GM19455 (cell line): ENCODE data around the gene USP17L15.
"Not testable (repeated sequence)": the region's sequence is repeated elsewhere in the genome, so short reads cannot be mapped to it uniquely, and the experiment has no call there.

ENCODE experiments used
- ATAC-seq: cut with Tn5 transposase; IDR thresholded peaks from one replicate; pipeline ENCODE4 v1.9.1; 2021; ENCODE audit not compliant: unreplicated experiment

The USP17L15 gene, protein sequence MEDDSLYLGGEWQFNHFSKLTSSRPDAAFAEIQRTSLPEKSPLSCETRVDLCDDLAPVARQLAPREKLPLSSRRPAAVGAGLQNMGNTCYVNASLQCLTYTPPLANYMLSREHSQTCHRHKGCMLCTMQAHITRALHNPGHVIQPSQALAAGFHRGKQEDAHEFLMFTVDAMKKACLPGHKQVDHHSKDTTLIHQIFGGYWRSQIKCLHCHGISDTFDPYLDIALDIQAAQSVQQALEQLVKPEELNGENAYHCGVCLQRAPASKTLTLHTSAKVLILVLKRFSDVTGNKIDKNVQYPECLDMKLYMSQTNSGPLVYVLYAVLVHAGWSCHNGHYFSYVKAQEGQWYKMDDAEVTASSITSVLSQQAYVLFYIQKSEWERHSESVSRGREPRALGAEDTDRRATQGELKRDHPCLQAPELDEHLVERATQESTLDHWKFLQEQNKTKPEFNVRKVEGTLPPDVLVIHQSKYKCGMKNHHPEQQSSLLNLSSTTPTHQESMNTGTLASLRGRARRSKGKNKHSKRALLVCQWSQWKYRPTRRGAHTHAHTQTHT

GRCh38 chr4:9234085-9234484, at the start of gene USP17L15:
Gene USP17L15 (plus strand): TSS chr4:9234385. CDS start chr4:9234385, 0 bp downstream.
- ATAC-seq = not testable (repeated sequence)

DNA sequence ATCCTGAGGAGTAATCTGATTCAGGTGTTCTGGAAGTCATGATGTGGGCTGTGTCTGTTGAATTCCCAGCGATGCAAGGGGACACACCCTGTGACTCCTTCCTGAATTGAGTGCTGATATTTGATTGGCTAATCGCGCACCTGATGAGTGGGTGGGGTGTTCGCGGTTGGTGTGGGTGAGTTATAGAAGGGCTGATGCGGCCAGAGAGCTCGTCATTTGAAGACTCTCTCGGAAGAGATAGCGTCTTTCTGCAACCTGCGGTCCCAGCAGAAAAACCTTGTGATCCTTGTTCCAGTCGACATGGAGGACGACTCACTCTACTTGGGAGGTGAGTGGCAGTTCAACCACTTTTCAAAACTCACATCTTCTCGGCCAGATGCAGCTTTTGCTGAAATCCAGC, 23.8 kb upstream of the USP17L15 start, which contains the start of gene USP17L10:
TSS of gene USP17L10 (plus strand) at position 301 of the 400 bp plus-strand sequence. CDS start at position 301, 0 bp downstream.
- not testable (repeated sequence) for ATAC-seq

DNA sequence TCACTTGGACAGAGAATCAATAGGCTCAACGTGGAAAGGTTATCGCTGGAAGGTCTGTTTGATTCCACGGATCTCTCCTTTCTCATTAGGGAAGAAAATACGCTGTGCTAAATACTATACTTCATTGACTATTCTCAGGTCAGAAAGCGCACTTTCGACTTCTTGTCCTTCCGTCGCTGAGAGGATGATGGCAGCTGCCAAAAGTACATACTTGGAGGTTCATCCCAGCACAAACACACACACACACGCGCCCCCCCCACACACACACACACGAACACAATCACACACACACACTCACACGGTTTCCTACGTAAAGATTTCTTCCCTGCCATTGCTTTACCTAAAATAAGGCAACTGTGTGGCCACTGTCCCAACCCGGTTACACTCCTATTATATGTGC, 19.5 kb upstream of the USP17L15 start:
- not testable (repeated sequence) for ATAC-seq

- not testable (repeated sequence) for ATAC-seq
Observed at GRCh38 chr4:9215105-9215504, 19.1 kb upstream of the USP17L15 start, which contains the start of gene USP17L11. Gene USP17L11 (plus strand): TSS chr4:9215405. CDS start chr4:9215405, 0 bp downstream.

GRCh38 chr4:9219852-9220251, 14.3 kb upstream of the USP17L15 start, which contains the start of gene USP17L12:
Gene USP17L12 (plus strand): TSS chr4:9220152. CDS start chr4:9220152, 0 bp downstream.
- not testable (repeated sequence) for ATAC-seq

DNA sequence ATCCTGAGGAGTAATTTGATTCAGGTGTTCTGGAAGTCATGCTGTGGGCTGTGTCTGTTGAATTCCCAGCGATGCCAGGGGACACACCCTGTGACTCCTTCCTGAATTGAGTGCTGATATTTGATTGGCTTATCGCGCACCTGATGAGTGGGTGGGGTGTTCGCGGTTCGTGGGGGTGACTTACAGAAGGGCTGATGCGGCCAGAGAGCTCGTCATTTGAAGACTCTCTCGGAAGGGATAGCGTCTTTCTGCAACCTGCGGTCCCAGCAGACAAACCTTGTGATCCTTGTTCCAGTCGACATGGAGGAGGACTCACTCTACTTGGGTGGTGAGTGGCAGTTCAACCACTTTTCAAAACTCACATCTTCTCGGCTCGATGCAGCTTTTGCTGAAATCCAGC, 9.6 kb upstream of the USP17L15 start, which contains the start of gene USP17L13:
TSS of gene USP17L13 (plus strand) at position 301 of the 400 bp plus-strand sequence. CDS start at position 301, 0 bp downstream.
- not testable (repeated sequence) for ATAC-seq

DNA sequence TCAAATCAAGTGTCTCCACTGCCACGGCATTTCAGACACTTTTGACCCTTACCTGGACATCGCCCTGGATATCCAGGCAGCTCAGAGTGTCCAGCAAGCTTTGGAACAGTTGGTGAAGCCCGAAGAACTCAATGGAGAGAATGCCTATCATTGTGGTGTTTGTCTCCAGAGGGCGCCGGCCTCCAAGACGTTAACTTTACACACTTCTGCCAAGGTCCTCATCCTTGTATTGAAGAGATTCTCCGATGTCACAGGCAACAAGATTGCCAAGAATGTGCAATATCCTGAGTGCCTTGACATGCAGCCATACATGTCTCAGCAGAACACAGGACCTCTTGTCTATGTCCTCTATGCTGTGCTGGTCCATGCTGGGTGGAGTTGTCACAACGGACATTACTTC, 3.9 kb upstream of the USP17L15 start:
- not testable (repeated sequence) for ATAC-seq

DNA sequence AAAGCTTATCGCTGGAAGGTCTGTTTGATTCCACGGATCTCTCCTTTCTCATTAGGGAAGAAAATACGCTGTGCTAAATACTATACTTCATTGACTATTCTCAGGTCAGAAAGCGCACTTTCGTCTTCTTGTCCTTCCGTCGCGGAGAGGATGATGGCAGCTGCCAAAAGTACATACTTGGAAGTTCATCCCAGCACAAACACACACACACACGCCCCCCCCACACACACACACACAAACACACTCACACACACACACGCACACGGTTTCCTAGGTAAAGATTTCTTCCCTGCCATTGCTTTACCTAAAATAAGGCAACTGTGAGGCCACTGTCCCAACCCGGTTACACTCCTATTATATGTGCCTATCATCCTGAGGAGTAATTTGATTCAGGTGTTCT, 4.3 kb downstream of the USP17L15 start:
- ATAC-seq = not testable (repeated sequence)

DNA sequence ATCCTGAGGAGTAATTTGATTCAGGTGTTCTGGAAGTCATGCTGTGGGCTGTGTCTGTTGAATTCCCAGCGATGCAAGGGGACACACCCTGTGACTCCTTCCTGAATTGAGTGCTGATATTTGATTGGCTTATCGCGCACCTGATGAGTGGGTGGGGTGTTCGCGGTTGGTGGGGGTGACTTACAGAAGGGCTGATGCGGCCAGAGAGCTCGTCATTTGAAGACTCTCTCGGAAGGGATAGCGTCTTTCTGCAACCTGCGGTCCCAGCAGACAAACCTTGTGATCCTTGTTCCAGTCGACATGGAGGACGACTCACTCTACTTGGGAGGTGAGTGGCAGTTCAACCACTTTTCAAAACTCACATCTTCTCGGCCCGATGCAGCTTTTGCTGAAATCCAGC, 9.4 kb downstream of the USP17L15 start, which contains the start of gene USP17L17:
TSS of gene USP17L17 (plus strand) at position 301 of the 400 bp plus-strand sequence. CDS start at position 301, 0 bp downstream.
- ATAC-seq = not testable (repeated sequence)

DNA sequence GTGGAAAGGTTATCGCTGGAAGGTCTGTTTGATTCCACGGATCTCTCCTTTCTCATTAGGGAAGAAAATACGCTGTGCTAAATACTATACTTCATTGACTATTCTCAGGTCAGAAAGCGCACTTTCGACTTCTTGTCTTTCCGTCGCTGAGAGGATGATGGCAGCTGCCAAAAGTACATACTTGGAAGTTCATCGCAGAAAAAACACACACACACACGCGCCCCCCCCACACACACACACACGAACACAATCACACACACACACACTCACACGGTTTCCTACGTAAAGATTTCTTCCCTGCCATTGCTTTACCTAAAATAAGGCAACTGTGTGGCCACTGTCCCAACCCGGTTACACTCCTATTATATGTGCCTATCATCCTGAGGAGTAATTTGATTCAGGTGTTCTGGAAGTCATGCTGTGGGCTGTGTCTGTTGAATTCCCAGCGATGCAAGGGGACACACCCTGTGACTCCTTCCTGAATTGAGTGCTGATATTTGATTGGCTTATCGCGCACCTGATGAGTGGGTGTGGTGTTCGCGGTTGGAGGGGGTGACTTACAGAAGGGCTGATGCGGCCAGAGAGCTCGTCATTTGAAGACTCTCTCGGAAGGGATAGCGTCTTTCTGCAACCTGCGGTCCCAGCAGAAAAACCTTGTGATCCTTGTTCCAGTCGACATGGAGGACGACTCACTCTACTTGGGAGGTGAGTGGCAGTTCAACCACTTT, 13.9 kb downstream of the USP17L15 start, which contains the start of gene USP17L18:
TSS of gene USP17L18 (plus strand) at position 678 of the 728 bp plus-strand sequence. CDS start at position 678, 0 bp downstream.
- ATAC-seq = not testable (repeated sequence)

GRCh38 chr4:9253078-9253477, 18.9 kb downstream of the USP17L15 start, which contains the start of gene USP17L19:
Gene USP17L19 (plus strand): TSS chr4:9253378. CDS start chr4:9253378, 0 bp downstream.
- not testable (repeated sequence) for ATAC-seq

GRCh38 chr4:9257824-9258223, 23.6 kb downstream of the USP17L15 start, which contains the start of gene USP17L20:
Gene USP17L20 (plus strand): TSS chr4:9258124. CDS start chr4:9258124, 0 bp downstream.
- not testable (repeated sequence) for ATAC-seq

DNA sequence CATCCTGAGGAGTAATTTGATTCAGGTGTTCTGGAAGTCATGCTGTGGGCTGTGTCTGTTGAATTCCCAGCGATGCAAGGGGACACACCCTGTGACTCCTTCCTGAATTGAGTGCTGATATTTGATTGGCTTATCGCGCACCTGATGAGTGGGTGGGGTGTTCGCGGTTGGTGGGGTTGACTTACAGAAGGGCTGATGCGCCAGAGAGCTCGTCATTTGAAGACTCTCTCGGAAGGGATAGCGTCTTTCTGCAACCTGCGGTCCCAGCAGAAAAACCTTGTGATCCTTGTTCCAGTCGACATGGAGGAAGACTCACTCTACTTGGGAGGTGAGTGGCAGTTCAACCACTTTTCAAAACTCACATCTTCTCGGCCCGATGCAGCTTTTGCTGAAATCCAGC, 28.4 kb downstream of the USP17L15 start, which contains the start of gene USP17L21:
TSS of gene USP17L21 (plus strand) at position 301 of the 400 bp plus-strand sequence. CDS start at position 301, 0 bp downstream.
- ATAC-seq = not testable (repeated sequence)

DNA sequence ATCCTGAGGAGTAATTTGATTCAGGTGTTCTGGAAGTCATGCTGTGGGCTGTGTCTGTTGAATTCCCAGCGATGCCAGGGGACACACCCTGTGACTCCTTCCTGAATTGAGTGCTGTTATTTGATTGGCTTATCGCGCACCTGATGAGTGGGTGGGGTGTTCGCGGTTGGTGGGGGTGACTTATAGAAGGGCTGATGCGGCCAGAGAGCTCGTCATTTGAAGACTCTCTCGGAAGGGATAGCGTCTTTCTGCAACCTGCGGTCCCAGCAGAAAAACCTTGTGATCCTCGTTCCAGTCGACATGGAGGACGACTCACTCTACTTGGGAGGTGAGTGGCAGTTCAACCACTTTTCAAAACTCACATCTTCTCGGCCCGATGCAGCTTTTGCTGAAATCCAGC, 33.1 kb downstream of the USP17L15 start, which contains the start of gene USP17L22:
TSS of gene USP17L22 (plus strand) at position 301 of the 400 bp plus-strand sequence. CDS start at position 301, 0 bp downstream.
- not testable (repeated sequence) for ATAC-seq

DNA sequence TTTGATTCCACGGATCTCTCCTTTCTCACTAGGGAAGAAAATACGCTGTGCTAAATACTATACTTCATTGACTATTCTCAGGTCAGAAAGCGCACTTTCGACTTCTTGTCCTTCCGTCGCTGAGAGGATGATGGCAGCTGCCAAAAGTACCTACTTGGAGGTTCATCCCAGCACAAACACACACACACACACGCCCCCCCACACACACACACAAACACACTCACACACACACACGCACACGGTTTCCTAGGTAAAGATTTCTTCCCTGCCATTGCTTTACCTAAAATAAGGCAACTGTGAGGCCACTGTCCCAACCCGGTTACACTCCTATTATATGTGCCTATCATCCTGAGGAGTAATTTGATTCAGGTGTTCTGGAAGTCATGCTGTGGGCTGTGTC, 37.5 kb downstream of the USP17L15 start:
- not testable (repeated sequence) for ATAC-seq
